ENCODE results near the gene UNC5C. TPM values are rescaled to one million over a fixed set of nuclear protein-coding genes. Genes with fewer than 3 reads are reported as not detected.

Gene UNC5C
- total RNA-seq, 1 donor from 2014 or later: not detected

- ATAC-seq (ENCODE audit: low read depth) (no peak), DNase-seq (no peak)
- ChIA-PET CTCF (no interaction called here), POLR2A (no interaction called here)
- Mint-ChIP-seq H3K36me3 (ENCODE audit: low read depth) (no peaks in the 10 kb centered on the region), H3K27ac (no peak overlapping the region), H3K9me3 (peaks cover 3% of the 10 kb centered on the region), H3K4me1 (no peaks in the 10 kb centered on the region), H3K4me3 (no peak overlapping the region), H3K27me3 (no peaks in the 10 kb centered on the region)
- intact Hi-C loops (cut with micrococcal nuclease): no loop called here
- TF ChIP-seq CTCF (IDR thresholded peaks at IDR 0.05): no peak
These were observed 359.9 kb downstream of the UNC5C start for GRCh38 chr4:95188701-95189370.

GRCh38 chr4:95186666-95187065 lies 362.1 kb downstream of the UNC5C start:
- TF ChIP-seq CTCF (IDR thresholded peaks at IDR 0.05): no peak

GRCh38 chr4:95183656-95184408 lies 364.9 kb downstream of the UNC5C start:
- POLR2A ChIA-PET: no interaction called here
- no peak for TF ChIP-seq CTCF (IDR thresholded peaks at IDR 0.05)
- H3K4me3 Mint-ChIP-seq: no peak overlapping the region
- H3K4me1 Mint-ChIP-seq: no peaks in the 10 kb centered on the region
- ATAC-seq (ENCODE audit: low read depth) (no peak), DNase-seq (no peak)
- intact Hi-C loops (cut with micrococcal nuclease): no loop called here
- H3K9me3 Mint-ChIP-seq: no peaks in the 10 kb centered on the region
- no peak overlapping the region for H3K27ac Mint-ChIP-seq
- H3K36me3 Mint-ChIP-seq (ENCODE audit: low read depth): no peaks in the 10 kb centered on the region
- no peaks in the 10 kb centered on the region for H3K27me3 Mint-ChIP-seq
- CTCF ChIA-PET: no interaction called here

More at GRCh38 chr4:95186666-95187065, 362.1 kb downstream of the UNC5C start:
- H3K4me3 Mint-ChIP-seq: no peak overlapping the region
- no peaks in the 10 kb centered on the region for H3K9me3 Mint-ChIP-seq
- intact Hi-C loops (cut with micrococcal nuclease): no loop called here
- DNase-seq (no peak), ATAC-seq (ENCODE audit: low read depth) (no peak)
- ChIA-PET POLR2A (no interaction called here), CTCF (no interaction called here)
- no peaks in the 10 kb centered on the region for H3K27me3 Mint-ChIP-seq
- H3K36me3 Mint-ChIP-seq (ENCODE audit: low read depth): no peaks in the 10 kb centered on the region
- no peaks in the 10 kb centered on the region for H3K4me1 Mint-ChIP-seq
- H3K27ac Mint-ChIP-seq: no peak overlapping the region

- no peak for DNase-seq
- ChIA-PET CTCF (no interaction called here), POLR2A (no interaction called here)
- Mint-ChIP-seq H3K36me3 (ENCODE audit: low read depth) (no peaks in the 10 kb centered on the region), H3K27me3 (no peaks in the 10 kb centered on the region), H3K4me3 (no peak overlapping the region), H3K9me3 (no peaks in the 10 kb centered on the region), H3K4me1 (no peaks in the 10 kb centered on the region), H3K27ac (no peak overlapping the region)
- ATAC-seq (ENCODE audit: low read depth): no peak
- intact Hi-C loops (cut with micrococcal nuclease): no loop called here
- TF ChIP-seq CTCF (IDR thresholded peaks at IDR 0.05): no peak
These were observed 366.8 kb downstream of the UNC5C start for GRCh38 chr4:95181996-95182306.

- no peaks in the 10 kb centered on the region for H3K9me3 Mint-ChIP-seq
- CTCF ChIA-PET: no interaction called here
These were observed 367.4 kb downstream of the UNC5C start for GRCh38 chr4:95181243-95181995.

More at GRCh38 chr4:95181243-95181995, 367.4 kb downstream of the UNC5C start:
- no peak for TF ChIP-seq CTCF (IDR thresholded peaks at IDR 0.05)
- no peak for DNase-seq
- H3K4me1 Mint-ChIP-seq: no peaks in the 10 kb centered on the region
- ATAC-seq (ENCODE audit: low read depth): no peak
- H3K36me3 Mint-ChIP-seq (ENCODE audit: low read depth): no peaks in the 10 kb centered on the region
- H3K27me3 Mint-ChIP-seq: no peaks in the 10 kb centered on the region
- H3K27ac Mint-ChIP-seq: no peak overlapping the region
- POLR2A ChIA-PET: no interaction called here
- intact Hi-C loops (cut with micrococcal nuclease): no loop called here
- no peak overlapping the region for H3K4me3 Mint-ChIP-seq

Data from activated B cell treated with CpG ODN at 0.5 μM for 24 hours (primary cell).